Peyer's patch (tissue), 4 donors: ENCODE measurements around the gene ASIC5.

Experiments
- CTCF ChIP-seq, 6 experiments: fragments of 450-650 bp in 4 of 6; fragments of 200-600 bp in 2 of 6; sonication (generic) in 1 of 6; IDR thresholded peaks; one replicate each; pipeline ENCODE4 v1.5.1; 2017 to 2019; ENCODE audit warnings: antibody characterized with exemption in 6 of 6, mild to moderate bottlenecking in 3 of 6, moderate library complexity in 1 of 6
- POLR2A ChIP-seq, 2 donors: fragments of 450-650 bp; IDR thresholded peaks; one replicate each; pipeline ENCODE4 v1.5.1; 2017; ENCODE audit warnings: antibody characterized with exemption in 2 of 2, mild to moderate bottlenecking in 2 of 2, moderate library complexity in 2 of 2

DNA sequence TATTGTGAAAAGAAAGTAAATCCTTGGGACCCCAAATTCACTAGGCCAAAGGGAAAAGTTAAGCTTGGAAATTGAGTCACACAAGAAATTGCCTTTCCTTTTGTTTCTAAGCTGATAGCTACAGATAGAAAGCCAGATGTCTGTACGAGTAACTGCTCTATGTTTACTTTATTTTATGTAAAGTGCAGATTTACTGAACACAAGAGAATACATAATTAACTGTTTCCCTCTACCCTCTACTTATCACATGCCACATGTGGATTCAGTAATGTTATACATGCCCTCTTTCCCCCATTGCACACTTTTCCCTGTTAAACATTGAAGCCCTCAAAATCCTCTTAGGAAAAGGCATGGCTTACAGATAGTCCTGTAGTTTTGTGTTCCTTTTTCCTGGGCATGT, 21.0 kb upstream of the ASIC5 start:
- TF ChIP-seq CTCF (IDR thresholded peaks at IDR 0.05), result no peak
- TF ChIP-seq POLR2A (IDR thresholded peaks at IDR 0.05), result no peak
